ENCODE data around the gene SULF2.

SULF2 gene

GRCh38 chr20:47733892-47734291, 51.4 kb downstream of the SULF2 start:
- no peak for DNase-seq

- no peak for DNase-seq
Observed at GRCh38 chr20:47730744-47731143, 54.5 kb downstream of the SULF2 start.

- no peak for DNase-seq
Observed at GRCh38 chr20:47729472-47729871, 55.8 kb downstream of the SULF2 start.

- DNase-seq: no peak
Observed at GRCh38 chr20:47727909-47728361, 57.3 kb downstream of the SULF2 start.

GRCh38 chr20:47727170-47727880, 58.0 kb downstream of the SULF2 start:
- no peak for DNase-seq

- DNase-seq: no peak
Observed at GRCh38 chr20:47726632-47727031, 58.6 kb downstream of the SULF2 start.

- DNase-seq: peak; percentile 81
Observed at GRCh38 chr20:47725248-47725973, 59.9 kb downstream of the SULF2 start.

GRCh38 chr20:47724910-47725247, 60.4 kb downstream of the SULF2 start:
- no peak for DNase-seq

- DNase-seq: no peak
Observed at GRCh38 chr20:47724396-47724795, 60.9 kb downstream of the SULF2 start.

GRCh38 chr20:47723322-47723721, 62.0 kb downstream of the SULF2 start:
- DNase-seq: no peak

GRCh38 chr20:47720636-47721427, 64.4 kb downstream of the SULF2 start:
- no peak for DNase-seq

GRCh38 chr20:47719625-47720024, 65.7 kb downstream of the SULF2 start:
- DNase-seq: no peak

- DNase-seq: no peak
Observed at GRCh38 chr20:47719211-47719610, 66.1 kb downstream of the SULF2 start.

- no peak for DNase-seq
Observed at GRCh38 chr20:47718398-47718797, 66.9 kb downstream of the SULF2 start.

- no peak for DNase-seq
Observed at GRCh38 chr20:47717421-47717820, 67.9 kb downstream of the SULF2 start.

GRCh38 chr20:47713878-47714450, 71.3 kb downstream of the SULF2 start:
- DNase-seq: peak; percentile 76

- DNase-seq: no peak
Observed at GRCh38 chr20:47713163-47713562, 72.1 kb downstream of the SULF2 start.

GRCh38 chr20:47711046-47711752, 74.1 kb downstream of the SULF2 start:
- no peak for DNase-seq

GRCh38 chr20:47710665-47711045, 74.6 kb downstream of the SULF2 start:
- no peak for DNase-seq

GRCh38 chr20:47708953-47709833, 76.1 kb downstream of the SULF2 start:
- no peak for DNase-seq

GRCh38 chr20:47708140-47708807, 77.0 kb downstream of the SULF2 start:
- no peak for DNase-seq
